LNCAP (cell line): ENCODE measurements around the gene LAPTM4A.

Experiments used
- CTCF ChIP-seq: fragments of 450-650 bp; IDR thresholded peaks from 2 replicates; pipeline ENCODE4 v1.5.1; 2017; ENCODE audit warnings: mild to moderate bottlenecking

Gene LAPTM4A

GRCh38 chr2:20093263-20094141 is 42.1 kb upstream of the LAPTM4A start:
- peak; percentile 36; the same call in 1 of the 2 replicates for TF ChIP-seq CTCF

- TF ChIP-seq CTCF, result no peak
Observed at GRCh38 chr2:20092901-20093235, 41.4 kb upstream of the LAPTM4A start.

- TF ChIP-seq CTCF, result no peak
Observed at GRCh38 chr2:20092226-20092900, 40.9 kb upstream of the LAPTM4A start.

GRCh38 chr2:20091305-20091991 is 40.0 kb upstream of the LAPTM4A start:
- TF ChIP-seq CTCF, result no peak

GRCh38 chr2:20089715-20090464 is 38.5 kb upstream of the LAPTM4A start:
- TF ChIP-seq CTCF, result no peak

GRCh38 chr2:20081841-20082240 is 30.4 kb upstream of the LAPTM4A start:
- no peak for TF ChIP-seq CTCF

- TF ChIP-seq CTCF, result no peak
Observed at GRCh38 chr2:20080839-20081415, 29.5 kb upstream of the LAPTM4A start.
